ENCODE data around the gene EDEM1.

- TF ChIP-seq, protein P1, sequence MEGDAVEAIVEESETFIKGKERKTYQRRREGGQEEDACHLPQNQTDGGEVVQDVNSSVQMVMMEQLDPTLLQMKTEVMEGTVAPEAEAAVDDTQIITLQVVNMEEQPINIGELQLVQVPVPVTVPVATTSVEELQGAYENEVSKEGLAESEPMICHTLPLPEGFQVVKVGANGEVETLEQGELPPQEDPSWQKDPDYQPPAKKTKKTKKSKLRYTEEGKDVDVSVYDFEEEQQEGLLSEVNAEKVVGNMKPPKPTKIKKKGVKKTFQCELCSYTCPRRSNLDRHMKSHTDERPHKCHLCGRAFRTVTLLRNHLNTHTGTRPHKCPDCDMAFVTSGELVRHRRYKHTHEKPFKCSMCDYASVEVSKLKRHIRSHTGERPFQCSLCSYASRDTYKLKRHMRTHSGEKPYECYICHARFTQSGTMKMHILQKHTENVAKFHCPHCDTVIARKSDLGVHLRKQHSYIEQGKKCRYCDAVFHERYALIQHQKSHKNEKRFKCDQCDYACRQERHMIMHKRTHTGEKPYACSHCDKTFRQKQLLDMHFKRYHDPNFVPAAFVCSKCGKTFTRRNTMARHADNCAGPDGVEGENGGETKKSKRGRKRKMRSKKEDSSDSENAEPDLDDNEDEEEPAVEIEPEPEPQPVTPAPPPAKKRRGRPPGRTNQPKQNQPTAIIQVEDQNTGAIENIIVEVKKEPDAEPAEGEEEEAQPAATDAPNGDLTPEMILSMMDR (IDR thresholded peaks at IDR 0.05): no peak
- TF ChIP-seq POLR2A (IDR thresholded peaks at IDR 0.05): no peak
Observed at GRCh38 chr3:5143464-5143863, 44.0 kb upstream of the EDEM1 start.
